Mesendoderm (in vitro differentiated cells): ENCODE measurements around the gene ZNF528.

Experiments
- DNase-seq: peaks from one replicate; pipeline ENCODE4 v3.0.0; 2013
- H2AK5ac ChIP-seq: 2 replicates; pipeline ENCODE4 v1.6.1; 2013; ENCODE audit warnings: low read length, inconsistent platforms
- H2BK120ac ChIP-seq: 2 replicates; pipeline ENCODE4 v1.6.1; 2013; ENCODE audit warnings: low read depth, mild to moderate bottlenecking, low read length, moderate library complexity, mixed read lengths
- H2BK15ac ChIP-seq: replicated peaks from 2 replicates; pipeline ENCODE4 v1.6.1; 2013; ENCODE audit warnings: low read depth, mild to moderate bottlenecking, moderate library complexity
- H2BK5ac ChIP-seq: 2 replicates; pipeline ENCODE4 v1.6.1; 2013; ENCODE audit warnings: low read length, inconsistent platforms
- H3K18ac ChIP-seq: 2 replicates; pipeline ENCODE4 v1.6.1; 2013; ENCODE audit warnings: mild to moderate bottlenecking, low read length, mixed read lengths
- H3K23ac ChIP-seq: one replicate; pipeline ENCODE4 v1.6.1; 2013; ENCODE audit warnings: low read length
- H3K27ac ChIP-seq: 2 replicates; pipeline ENCODE4 v1.5.1; 2013; ENCODE audit warnings: low read depth, mild to moderate bottlenecking, inconsistent platforms, low read length, moderate library complexity
- H3K27me3 ChIP-seq: 2 replicates; pipeline ENCODE4 v1.6.1; 2013; ENCODE audit warnings: low read length, control low read depth, mild to moderate bottlenecking, inconsistent platforms; ENCODE audit not compliant: insufficient read depth, poor library complexity
- H3K36me3 ChIP-seq: 2 replicates; pipeline ENCODE4 v1.6.1; 2013; ENCODE audit warnings: low read length, inconsistent platforms; ENCODE audit not compliant: control insufficient read depth, insufficient read depth
- H3K4ac ChIP-seq: one replicate; pipeline ENCODE4 v1.6.1; 2013; ENCODE audit warnings: low read depth, mild to moderate bottlenecking, low read length, moderate library complexity
- H3K4me1 ChIP-seq: 2 replicates; pipeline ENCODE4 v1.6.1; 2013; ENCODE audit warnings: low read depth, low read length, inconsistent platforms; ENCODE audit not compliant: control insufficient read depth
- H3K4me2 ChIP-seq: 2 replicates; pipeline ENCODE4 v1.6.1; 2013; ENCODE audit warnings: low read length
- H3K4me3 ChIP-seq: 2 replicates; pipeline ENCODE4 v1.5.1; 2013; ENCODE audit warnings: mild to moderate bottlenecking, low read length
- H3K56ac ChIP-seq: one replicate; pipeline ENCODE4 v1.6.1; 2013; ENCODE audit warnings: low read length
- H3K79me1 ChIP-seq: 2 replicates; pipeline ENCODE4 v1.6.1; 2013; ENCODE audit warnings: low read length, inconsistent platforms
- H3K79me2 ChIP-seq: 2 replicates; pipeline ENCODE4 v1.6.1; 2013; ENCODE audit warnings: mild to moderate bottlenecking, low read length; ENCODE audit not compliant: control insufficient read depth, insufficient read depth
- H3K9ac ChIP-seq: 2 replicates; pipeline ENCODE4 v1.6.1; 2013; ENCODE audit warnings: low read length, inconsistent platforms
- H4K5ac ChIP-seq: one replicate; pipeline ENCODE4 v1.6.1; 2013; ENCODE audit warnings: low read length
- H4K8ac ChIP-seq: one replicate; pipeline ENCODE4 v1.6.1; 2013; ENCODE audit warnings: low read depth, mild to moderate bottlenecking, control low read depth, low read length, moderate library complexity
- WGBS: extraction: QIAGEN DNeasy Blood & Tissue Kit; methylation state at CpG from one replicate; pipeline ENCODE4 v1.1.7; 2013; ENCODE audit warnings: low lambda C conversion rate, missing lambda C conversion rate; ENCODE audit not compliant: insufficient coverage; ENCODE audit errors: extremely low coverage; 5-methylcytosine and 5-hydroxymethylcytosine counted together

ZNF528 gene

GRCh38 chr19:52391135-52391534, 6.5 kb upstream of the ZNF528 start:
- Histone ChIP-seq H3K9ac (no peak overlapping the region), H3K4me3 (no peak overlapping the region), H3K56ac (no peak overlapping the region), H3K4ac (no peak overlapping the region), H3K79me2 (no peaks in the 10 kb centered on the region), H2BK5ac (no peak overlapping the region), H3K27me3 (no peaks in the 10 kb centered on the region), H2AK5ac (no peak overlapping the region), H2BK120ac (no peak overlapping the region), H3K4me1 (no peaks in the 10 kb centered on the region), H3K36me3 (no peaks in the 10 kb centered on the region), H4K8ac (no peak overlapping the region), H2BK15ac (no peak overlapping the region), H3K18ac (no peak overlapping the region), H3K79me1 (no peaks in the 10 kb centered on the region), H3K4me2 (no peak overlapping the region), H3K27ac (no peak overlapping the region), H3K23ac (no peak overlapping the region), H4K5ac (no peak overlapping the region)
- no peak for DNase-seq
- no CpG with 5 or more reads among the region's 1 CpG for WGBS

GRCh38 chr19:52398081-52398441, 412 bp downstream of the ZNF528 start:
- Histone ChIP-seq H4K8ac (no peak overlapping the region), H2AK5ac (no peak overlapping the region), H3K4me3 (peak overlapping the region; percentile 3), H3K27ac (no peak overlapping the region), H2BK120ac (no peak overlapping the region), H3K79me1 (no peaks in the 10 kb centered on the region), H4K5ac (no peak overlapping the region), H3K4ac (no peak overlapping the region), H3K36me3 (no peaks in the 10 kb centered on the region), H3K4me1 (no peaks in the 10 kb centered on the region), H3K9ac (no peak overlapping the region), H3K23ac (no peak overlapping the region), H2BK5ac (no peak overlapping the region), H2BK15ac (no peak overlapping the region), H3K4me2 (no peak overlapping the region), H3K79me2 (no peaks in the 10 kb centered on the region), H3K18ac (no peak overlapping the region), H3K56ac (no peak overlapping the region), H3K27me3 (no peaks in the 10 kb centered on the region)
- DNase-seq, result no peak
- WGBS, result 100% methylated on average over 4 of the region's 14 CpGs

GRCh38 chr19:52410276-52410675, 12.6 kb downstream of the ZNF528 start:
- WGBS, result no CpG with 5 or more reads among the region's 6 CpGs
- Histone ChIP-seq H3K79me2 (no peaks in the 10 kb centered on the region), H3K27me3 (no peaks in the 10 kb centered on the region), H3K4ac (no peak overlapping the region), H2AK5ac (no peak overlapping the region), H3K4me1 (no peaks in the 10 kb centered on the region), H4K8ac (no peak overlapping the region), H4K5ac (no peak overlapping the region), H3K36me3 (no peaks in the 10 kb centered on the region), H3K23ac (no peak overlapping the region), H3K4me3 (no peak overlapping the region), H3K79me1 (no peaks in the 10 kb centered on the region), H2BK120ac (no peak overlapping the region), H3K56ac (no peak overlapping the region), H3K18ac (no peak overlapping the region), H3K9ac (no peak overlapping the region), H3K4me2 (no peak overlapping the region), H3K27ac (no peak overlapping the region), H2BK5ac (no peak overlapping the region), H2BK15ac (no peak overlapping the region)
- no peak for DNase-seq

GRCh38 chr19:52415711-52416110, 18.1 kb downstream of the ZNF528 start:
- H3K4me2 ChIP-seq, result no peak overlapping the region
- H3K27me3 ChIP-seq, result no peaks in the 10 kb centered on the region
- H4K5ac ChIP-seq, result no peak overlapping the region
- H2BK15ac ChIP-seq, result no peak overlapping the region
- no peak overlapping the region for H2AK5ac ChIP-seq
- H2BK120ac ChIP-seq, result no peak overlapping the region
- H3K4me3 ChIP-seq, result no peak overlapping the region
- WGBS, result no CpG with 5 or more reads among the region's 5 CpGs
- no peak overlapping the region for H3K27ac ChIP-seq
- no peak overlapping the region for H4K8ac ChIP-seq
- no peak overlapping the region for H2BK5ac ChIP-seq
- no peaks in the 10 kb centered on the region for H3K4me1 ChIP-seq
- H3K36me3 ChIP-seq, result no peaks in the 10 kb centered on the region
- H3K4ac ChIP-seq, result no peak overlapping the region
- no peak overlapping the region for H3K23ac ChIP-seq
- no peak overlapping the region for H3K18ac ChIP-seq
- DNase-seq, result no peak
- no peak overlapping the region for H3K9ac ChIP-seq
- H3K56ac ChIP-seq, result no peak overlapping the region
- no peaks in the 10 kb centered on the region for H3K79me2 ChIP-seq
- no peaks in the 10 kb centered on the region for H3K79me1 ChIP-seq

- H3K79me1 ChIP-seq, result no peaks in the 10 kb centered on the region
- no peak within 1 kb of the TSS for H3K56ac ChIP-seq
- no peaks in the 10 kb centered on the region for H3K4me1 ChIP-seq
- no peak within 1 kb of the TSS for H3K4me2 ChIP-seq
- H3K79me2 ChIP-seq, result no peaks in the 10 kb centered on the region
- no peak within 1 kb of the TSS for H3K9ac ChIP-seq
- no peak within 1 kb of the TSS for H2BK5ac ChIP-seq
- no peak within 1 kb of the TSS for H3K4me3 ChIP-seq
- H3K27ac ChIP-seq, result no peak within 1 kb of the TSS
- no peaks in the 10 kb centered on the region for H3K36me3 ChIP-seq
- no peaks in the 10 kb centered on the region for H3K27me3 ChIP-seq
- no peak within 1 kb of the TSS for H3K18ac ChIP-seq
- no peak within 1 kb of the TSS for H3K4ac ChIP-seq
- no peak for DNase-seq
- no peak within 1 kb of the TSS for H4K5ac ChIP-seq
- H2AK5ac ChIP-seq, result no peak within 1 kb of the TSS
- no peak within 1 kb of the TSS for H2BK15ac ChIP-seq
- no peak within 1 kb of the TSS for H2BK120ac ChIP-seq
- no peak within 1 kb of the TSS for H3K23ac ChIP-seq
- no peak within 1 kb of the TSS for H4K8ac ChIP-seq
- WGBS, result no CpG with 5 or more reads among the region's 27 CpGs
Observed at GRCh38 chr19:52428937-52429336, 31.3 kb downstream of the ZNF528 start, which contains the start of gene ZNF534. Gene ZNF534 (plus strand): TSS chr19:52429148. CDS start chr19:52431475, 2,327 bp downstream.

GRCh38 chr19:52442179-52442578, 44.5 kb downstream of the ZNF528 start:
- no CpG with 5 or more reads among the region's 3 CpGs for WGBS

More at GRCh38 chr19:52442179-52442578, 44.5 kb downstream of the ZNF528 start:
- Histone ChIP-seq H4K8ac (no peak overlapping the region), H3K27me3 (no peaks in the 10 kb centered on the region), H3K9ac (no peak overlapping the region), H3K79me2 (no peaks in the 10 kb centered on the region), H3K18ac (no peak overlapping the region), H3K4me2 (no peak overlapping the region), H3K4me3 (no peak overlapping the region), H3K79me1 (no peaks in the 10 kb centered on the region), H2BK120ac (no peak overlapping the region), H3K23ac (no peak overlapping the region), H3K36me3 (no peaks in the 10 kb centered on the region), H3K56ac (no peak overlapping the region), H4K5ac (no peak overlapping the region), H2BK5ac (no peak overlapping the region), H3K4ac (no peak overlapping the region), H2BK15ac (no peak overlapping the region), H2AK5ac (no peak overlapping the region), H3K4me1 (no peaks in the 10 kb centered on the region), H3K27ac (no peak overlapping the region)
- DNase-seq, result no peak
